ENCODE data around the gene ESRRB.

DNA sequence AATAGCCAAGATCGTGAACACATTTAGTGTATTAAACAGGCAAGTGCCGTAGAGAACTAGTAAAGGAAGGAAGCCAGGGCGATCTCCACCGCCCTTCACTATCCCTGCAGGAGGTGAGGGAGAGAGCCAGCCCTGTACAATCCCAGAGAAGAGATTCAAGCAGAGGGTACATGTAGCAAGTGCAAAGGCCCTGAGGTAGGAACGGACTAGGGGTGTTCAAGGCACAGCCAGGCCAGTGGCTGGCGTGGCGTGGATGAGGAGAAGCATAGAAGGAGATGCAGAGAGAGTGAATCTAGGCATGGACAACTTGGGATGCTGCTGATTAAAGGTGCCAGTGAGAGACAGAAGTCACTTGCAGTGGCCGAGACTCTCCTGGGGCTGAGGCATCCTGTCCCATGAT is 39.1 kb upstream of the ESRRB start:
- TF ChIP-seq MYNN (tag by site-specific recombination; IDR thresholded peaks at IDR 0.05; ENCODE audit: borderline replicate concordance) = no peak
- no peak for TF ChIP-seq CTCF (tag by site-specific recombination; IDR thresholded peaks at IDR 0.05)
- TF ChIP-seq ZFP3 (tag by site-specific recombination; IDR thresholded peaks at IDR 0.05; ENCODE audit: low read depth) = no peak
- no peak for TF ChIP-seq YY1 (tag by site-specific recombination; IDR thresholded peaks at IDR 0.05)
- TF ChIP-seq ZNF416 (tag by site-specific recombination; IDR thresholded peaks at IDR 0.05) = no peak
- TF ChIP-seq ZBTB7A (tag by site-specific recombination; IDR thresholded peaks at IDR 0.05; ENCODE audit: low read depth) = no peak
- no peak for TF ChIP-seq ZNF629 (tag by site-specific recombination; IDR thresholded peaks at IDR 0.05)
- TF ChIP-seq, protein P1, sequence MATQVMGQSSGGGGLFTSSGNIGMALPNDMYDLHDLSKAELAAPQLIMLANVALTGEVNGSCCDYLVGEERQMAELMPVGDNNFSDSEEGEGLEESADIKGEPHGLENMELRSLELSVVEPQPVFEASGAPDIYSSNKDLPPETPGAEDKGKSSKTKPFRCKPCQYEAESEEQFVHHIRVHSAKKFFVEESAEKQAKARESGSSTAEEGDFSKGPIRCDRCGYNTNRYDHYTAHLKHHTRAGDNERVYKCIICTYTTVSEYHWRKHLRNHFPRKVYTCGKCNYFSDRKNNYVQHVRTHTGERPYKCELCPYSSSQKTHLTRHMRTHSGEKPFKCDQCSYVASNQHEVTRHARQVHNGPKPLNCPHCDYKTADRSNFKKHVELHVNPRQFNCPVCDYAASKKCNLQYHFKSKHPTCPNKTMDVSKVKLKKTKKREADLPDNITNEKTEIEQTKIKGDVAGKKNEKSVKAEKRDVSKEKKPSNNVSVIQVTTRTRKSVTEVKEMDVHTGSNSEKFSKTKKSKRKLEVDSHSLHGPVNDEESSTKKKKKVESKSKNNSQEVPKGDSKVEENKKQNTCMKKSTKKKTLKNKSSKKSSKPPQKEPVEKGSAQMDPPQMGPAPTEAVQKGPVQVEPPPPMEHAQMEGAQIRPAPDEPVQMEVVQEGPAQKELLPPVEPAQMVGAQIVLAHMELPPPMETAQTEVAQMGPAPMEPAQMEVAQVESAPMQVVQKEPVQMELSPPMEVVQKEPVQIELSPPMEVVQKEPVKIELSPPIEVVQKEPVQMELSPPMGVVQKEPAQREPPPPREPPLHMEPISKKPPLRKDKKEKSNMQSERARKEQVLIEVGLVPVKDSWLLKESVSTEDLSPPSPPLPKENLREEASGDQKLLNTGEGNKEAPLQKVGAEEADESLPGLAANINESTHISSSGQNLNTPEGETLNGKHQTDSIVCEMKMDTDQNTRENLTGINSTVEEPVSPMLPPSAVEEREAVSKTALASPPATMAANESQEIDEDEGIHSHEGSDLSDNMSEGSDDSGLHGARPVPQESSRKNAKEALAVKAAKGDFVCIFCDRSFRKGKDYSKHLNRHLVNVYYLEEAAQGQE (tag by site-specific recombination; IDR thresholded peaks at IDR 0.05) = no peak
- no peak for TF ChIP-seq TCF7L2 (IDR thresholded peaks at IDR 0.05; ENCODE audit: borderline replicate concordance, low read depth, low read length)
- TF ChIP-seq, protein P2, sequence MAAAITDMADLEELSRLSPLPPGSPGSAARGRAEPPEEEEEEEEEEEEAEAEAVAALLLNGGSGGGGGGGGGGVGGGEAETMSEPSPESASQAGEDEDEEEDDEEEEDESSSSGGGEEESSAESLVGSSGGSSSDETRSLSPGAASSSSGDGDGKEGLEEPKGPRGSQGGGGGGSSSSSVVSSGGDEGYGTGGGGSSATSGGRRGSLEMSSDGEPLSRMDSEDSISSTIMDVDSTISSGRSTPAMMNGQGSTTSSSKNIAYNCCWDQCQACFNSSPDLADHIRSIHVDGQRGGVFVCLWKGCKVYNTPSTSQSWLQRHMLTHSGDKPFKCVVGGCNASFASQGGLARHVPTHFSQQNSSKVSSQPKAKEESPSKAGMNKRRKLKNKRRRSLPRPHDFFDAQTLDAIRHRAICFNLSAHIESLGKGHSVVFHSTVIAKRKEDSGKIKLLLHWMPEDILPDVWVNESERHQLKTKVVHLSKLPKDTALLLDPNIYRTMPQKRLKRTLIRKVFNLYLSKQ (tag by site-specific recombination; IDR thresholded peaks at IDR 0.05; ENCODE audit: borderline replicate concordance) = no peak
